Thyroid gland (tissue), 4 donors: Measurements from ENCODE around the gene PSMD12. TPM values are rescaled to one million over a fixed set of nuclear protein-coding genes. Genes with fewer than 3 reads are reported as not detected.
A peak's percentile ranks its signal among the peaks of the same experiment; 100 is the strongest.

Experiments used
- DNase-seq, 2 donors: peaks; one replicate each; pipeline ENCODE4 v3.0.0-alpha.2; 2019
- H3K27ac ChIP-seq, 3 donors: fragments of 200-600 bp; sonication (generic); 1 replicate in 2 of 3; 2 replicates in 1 of 3; pipeline ENCODE4 v1.5.1; 2016 to 2019; ENCODE audit warnings: mild to moderate bottlenecking in 1 of 3, moderate library complexity in 1 of 3
- H3K27me3 ChIP-seq: fragments of 200-600 bp; sonication (generic); one replicate; pipeline ENCODE4 v1.5.1; 2019
- H3K36me3 ChIP-seq, 2 donors: fragments of 200-600 bp; sonication (generic); one replicate each; pipeline ENCODE4 v1.5.1; 2016 to 2019
- H3K4me1 ChIP-seq, 2 donors: fragments of 200-600 bp; sonication (generic); one replicate each; pipeline ENCODE4 v1.5.1; 2017 to 2019
- H3K4me3 ChIP-seq, 3 donors: fragments of 200-600 bp; sonication (generic); replicated peaks in 1 of 3; 1 replicate in 2 of 3; 2 replicates in 1 of 3; pipeline ENCODE4 v1.5.1; 2016; ENCODE audit warnings: mild to moderate bottlenecking in 1 of 3
- H3K9me3 ChIP-seq: fragments of 200-600 bp; sonication (generic); one replicate; pipeline ENCODE4 v1.5.1; 2017
- CTCF ChIP-seq, 6 experiments: fragments of 200-600 bp in 3 of 6; fragments of 450-650 bp in 3 of 6; sonication (generic) in 3 of 6; IDR thresholded peaks; one replicate each; pipeline ENCODE4 v1.5.1; 2016 to 2019; ENCODE audit warnings: antibody characterized with exemption in 6 of 6, mild to moderate bottlenecking in 2 of 6, inconsistent platforms in 1 of 6, moderate library complexity in 1 of 6
- POLR2A ChIP-seq, 2 donors: fragments of 450-650 bp; IDR thresholded peaks; one replicate each; pipeline ENCODE4 v1.6.1; 2017; ENCODE audit warnings: antibody characterized with exemption in 2 of 2, mild to moderate bottlenecking in 2 of 2, moderate library complexity in 1 of 2
- WGBS, 2 donors: methylation state at CpG; one replicate each; pipeline ENCODE4 v1.1.5; 2017; 5-methylcytosine and 5-hydroxymethylcytosine counted together
- intact Hi-C: fragments of 100-400 bp; cut with DNase I; formaldehyde crosslinking; loops from one replicate; pipeline ENCODE4 v1.15.1; 2023
- total RNA-seq, 4 donors: library from RNA; depleted of rRNA; stranded (reverse); fragments of >200 nt; gene quantifications; one replicate each; pipeline ENCODE4 v1.2.3, GENCODE V29; 2016

PSMD12 gene
- total RNA-seq, 4 donors from 2014 or later: 19.1 to 30.9 (median 23.5) TPM

DNA sequence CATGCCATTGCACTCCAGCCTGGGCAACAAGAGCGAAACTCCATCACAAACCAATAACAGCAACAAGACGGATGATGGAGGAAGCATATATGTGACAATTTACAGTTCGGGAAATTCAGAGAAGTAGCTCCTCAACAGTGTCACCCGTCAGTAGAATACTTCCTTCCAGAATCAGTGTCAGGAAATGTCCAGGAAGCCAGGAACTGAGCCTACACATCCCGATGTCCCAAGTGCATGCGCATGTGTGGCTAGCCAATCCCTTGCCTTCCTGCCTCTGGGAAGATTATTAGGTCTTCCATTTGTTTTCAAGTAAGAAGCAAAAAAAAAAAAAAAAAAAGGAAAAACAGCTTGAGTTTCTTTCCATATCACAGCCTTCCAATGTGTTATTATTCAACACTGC is 9.3 kb upstream of the PSMD12 start:
- WGBS, 2 donors: 80 to 87% methylated on average over 6 of the region's 6 CpGs

DNA sequence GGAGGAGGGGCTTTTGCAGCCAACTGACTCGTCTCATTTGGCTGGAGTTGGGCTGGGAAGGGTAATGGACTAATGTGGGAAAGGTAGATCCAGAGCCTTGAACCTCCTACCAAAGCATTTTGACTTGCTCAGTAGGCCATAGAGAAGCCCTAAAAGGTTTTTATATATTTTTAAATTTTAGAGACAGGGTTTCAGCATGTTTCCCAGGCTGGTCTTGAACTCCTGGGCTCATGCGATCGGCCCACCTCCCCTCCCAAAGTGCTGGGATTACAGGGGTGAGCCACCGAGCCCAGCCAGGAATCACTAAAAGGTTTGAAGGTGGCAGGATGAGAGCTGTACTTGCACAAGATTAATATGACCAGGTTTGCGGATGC is 8.7 kb upstream of the PSMD12 start:
- no peaks in the 10 kb centered on the region for H3K36me3 ChIP-seq
- H3K9me3 ChIP-seq: no peaks in the 10 kb centered on the region
- intact Hi-C loops: loop anchor here (5.0 to 10.0 kb wide), 4 partner anchors 102 to 340 kb away; partner anchors contain the start of gene NOL11
- peaks cover 5 to 16% of the 10 kb centered on the region in 2 donors for H3K4me1 ChIP-seq
- no peak for DNase-seq
- no peaks in the 10 kb centered on the region for H3K27me3 ChIP-seq
- no peak overlapping the region for H3K27ac ChIP-seq
- no peak for TF ChIP-seq CTCF (IDR thresholded peaks at IDR 0.05)
- no peak for TF ChIP-seq POLR2A (IDR thresholded peaks at IDR 0.05)
- WGBS, 2 donors: 74 to 76% methylated on average over 5 of the region's 5 CpGs
- H3K4me3 ChIP-seq: no peak overlapping the region

More for the DNA sequence above, 9.3 kb upstream of the PSMD12 start:
- Histone ChIP-seq H3K9me3 (no peaks in the 10 kb centered on the region), H3K27me3 (no peaks in the 10 kb centered on the region), H3K4me3 (no peak overlapping the region), H3K36me3 (no peaks in the 10 kb centered on the region), H3K27ac (no peak overlapping the region), H3K4me1 (peaks cover 5 to 16% of the 10 kb centered on the region in 2 donors)
- intact Hi-C loops: loop anchor here (2.0 to 10.0 kb wide), 5 partner anchors 102 to 339 kb away; partner anchors contain the start of gene NOL11
- DNase-seq: no peak
- TF ChIP-seq POLR2A (IDR thresholded peaks at IDR 0.05) (no peak), CTCF (IDR thresholded peaks at IDR 0.05) (no peak)

GRCh38 chr17:67374329-67375053 is 8.1 kb upstream of the PSMD12 start:
- intact Hi-C loops: loop anchor here (5.0 to 10.0 kb wide), 4 partner anchors 103 to 340 kb away; partner anchors contain the start of gene NOL11
- H3K9me3 ChIP-seq: no peaks in the 10 kb centered on the region
- H3K4me1 ChIP-seq: peaks cover 5 to 16% of the 10 kb centered on the region in 2 donors
- H3K27me3 ChIP-seq: no peaks in the 10 kb centered on the region
- no peak overlapping the region for H3K4me3 ChIP-seq
- TF ChIP-seq POLR2A (IDR thresholded peaks at IDR 0.05) (no peak), CTCF (IDR thresholded peaks at IDR 0.05) (peak; percentile 50 to 86 (median 81))
- no peaks in the 10 kb centered on the region for H3K36me3 ChIP-seq
- DNase-seq: peak; percentile 86 to 89
- no peak overlapping the region for H3K27ac ChIP-seq
- 15 to 17% methylated on average over 12 of the region's 12 CpGs for WGBS, 2 donors

GRCh38 chr17:67372751-67373150 is 6.4 kb upstream of the PSMD12 start:
- Histone ChIP-seq H3K27ac (no peak overlapping the region), H3K9me3 (no peaks in the 10 kb centered on the region), H3K4me3 (no peak overlapping the region), H3K36me3 (no peaks in the 10 kb centered on the region), H3K4me1 (peaks cover 5 to 13% of the 10 kb centered on the region in 2 donors), H3K27me3 (no peaks in the 10 kb centered on the region)
- 90 to 96% methylated on average over 1 of the region's 1 CpG for WGBS, 2 donors
- intact Hi-C loops: loop anchor here (10.0 kb wide), 2 partner anchors 232 to 342 kb away; partner anchors contain the start of gene NOL11
- DNase-seq: no peak
- TF ChIP-seq CTCF (IDR thresholded peaks at IDR 0.05) (no peak), POLR2A (IDR thresholded peaks at IDR 0.05) (no peak)

DNA sequence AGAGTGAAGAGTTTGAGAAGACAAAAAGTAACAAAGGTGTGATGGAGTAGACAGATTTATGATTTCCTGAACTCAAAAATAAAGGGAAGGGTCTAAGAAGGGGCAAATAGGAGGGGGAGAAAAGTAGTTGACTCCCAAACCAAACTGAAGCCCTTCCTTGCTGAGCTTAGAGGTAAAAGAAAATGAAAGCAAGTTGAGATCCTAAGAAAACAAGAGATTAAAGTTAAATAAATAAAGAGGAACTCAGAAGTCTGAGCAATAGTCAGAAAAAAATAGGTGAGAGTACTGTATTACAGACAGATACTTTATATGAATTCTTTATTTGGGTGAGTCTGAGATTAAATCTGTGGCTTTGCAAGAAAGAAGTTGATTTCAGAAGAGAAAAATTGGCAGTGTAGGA is 3.3 kb upstream of the PSMD12 start:
- TF ChIP-seq CTCF (IDR thresholded peaks at IDR 0.05) (no peak), POLR2A (IDR thresholded peaks at IDR 0.05) (no peak)
- intact Hi-C loops: loop anchor here (10.0 kb wide), 2 partner anchors 235 to 345 kb away; partner anchors contain the start of gene NOL11
- Histone ChIP-seq H3K4me3 (no peak overlapping the region), H3K36me3 (no peaks in the 10 kb centered on the region), H3K27ac (peak overlapping the region in 1 of 3 donors; percentile 26), H3K27me3 (no peaks in the 10 kb centered on the region), H3K9me3 (no peaks in the 10 kb centered on the region), H3K4me1 (peaks cover 2 to 10% of the 10 kb centered on the region in 2 donors)
- no peak for DNase-seq
